NCI-H526 treated with DMSO at 0.1 percent for 48 hours (cell line): Measurements from ENCODE around the gene GMPR2.

Experiments used
- DNase-seq: peaks from one replicate; lab custom pipeline; 2025; lab: John Stamatoyannopoulos, UW

GMPR2 gene

DNA sequence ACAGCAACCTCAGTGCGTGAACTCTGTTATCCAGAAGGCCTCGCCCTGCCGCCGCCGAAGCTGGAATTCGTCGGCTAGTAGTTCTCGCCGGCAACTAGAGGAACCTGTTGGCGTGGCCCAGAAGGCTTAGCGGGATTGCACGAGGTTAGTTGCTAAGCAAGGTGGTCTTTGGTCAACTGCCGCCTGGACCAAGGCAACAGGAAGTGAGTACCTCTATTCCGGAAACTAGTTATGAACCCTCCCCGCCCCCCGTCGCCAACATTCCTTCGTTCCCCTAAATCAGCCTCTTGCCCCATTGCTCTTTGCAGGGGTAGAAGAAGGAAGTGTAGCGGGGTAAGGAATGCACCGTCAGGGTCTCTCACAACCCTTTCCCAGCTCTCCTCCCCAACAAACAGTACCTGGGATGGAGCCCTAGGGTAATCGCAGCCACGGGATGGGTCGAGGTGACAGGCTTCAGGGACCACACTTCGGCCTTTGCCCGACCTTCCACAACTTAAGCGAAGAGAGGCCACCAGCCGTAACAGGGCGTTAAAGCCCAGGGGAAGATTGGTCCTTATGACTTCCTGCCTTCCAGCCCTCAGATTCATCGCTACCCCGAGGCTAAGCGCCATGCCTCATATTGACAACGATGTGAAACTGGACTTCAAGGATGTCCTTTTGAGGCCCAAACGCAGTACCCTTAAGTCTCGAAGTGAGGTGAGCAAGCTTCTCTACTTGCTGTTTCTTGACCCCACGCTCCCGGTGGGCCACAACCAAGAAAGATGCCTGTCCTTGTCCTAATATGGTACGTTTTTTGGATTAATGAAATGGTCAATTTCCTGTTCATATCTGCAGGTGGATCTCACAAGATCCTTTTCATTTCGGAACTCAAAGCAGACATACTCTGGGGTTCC lies at the start of gene GMPR2:
Gene GMPR2 (plus strand): TSS at position 285 of the 893 bp plus-strand sequence. CDS start 325 bp downstream, at position 610.
- DNase-seq: peak; percentile 85

DNA sequence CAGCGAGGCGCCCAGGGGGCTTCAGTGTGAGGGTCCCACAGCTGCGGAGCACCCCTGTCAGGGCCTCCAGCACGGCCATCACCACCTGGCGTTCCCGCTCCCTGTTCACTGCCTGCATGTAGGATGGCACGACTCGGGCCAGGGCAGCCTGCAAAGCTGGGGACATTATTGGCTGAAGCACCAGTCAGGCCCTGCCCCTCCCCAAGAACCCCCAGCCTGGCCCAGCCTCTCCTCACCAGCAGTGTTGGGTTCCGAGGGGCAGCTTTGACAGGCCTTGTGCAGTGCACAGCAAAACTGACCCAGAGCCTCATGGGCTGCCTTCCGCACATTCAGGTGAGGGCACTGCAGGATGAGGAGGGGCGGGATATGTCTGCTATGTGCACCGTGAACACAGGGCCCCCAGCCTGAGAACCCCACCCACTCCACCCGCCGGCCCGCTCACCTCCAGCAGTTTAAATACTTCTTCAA lies 49.7 kb upstream of the GMPR2 start:
- DNase-seq: no peak

- DNase-seq: no peak
Observed at GRCh38 chr14:24184104-24184970, 48.4 kb upstream of the GMPR2 start.

GRCh38 chr14:24185026-24185425 lies 47.7 kb upstream of the GMPR2 start:
- DNase-seq: no peak

DNA sequence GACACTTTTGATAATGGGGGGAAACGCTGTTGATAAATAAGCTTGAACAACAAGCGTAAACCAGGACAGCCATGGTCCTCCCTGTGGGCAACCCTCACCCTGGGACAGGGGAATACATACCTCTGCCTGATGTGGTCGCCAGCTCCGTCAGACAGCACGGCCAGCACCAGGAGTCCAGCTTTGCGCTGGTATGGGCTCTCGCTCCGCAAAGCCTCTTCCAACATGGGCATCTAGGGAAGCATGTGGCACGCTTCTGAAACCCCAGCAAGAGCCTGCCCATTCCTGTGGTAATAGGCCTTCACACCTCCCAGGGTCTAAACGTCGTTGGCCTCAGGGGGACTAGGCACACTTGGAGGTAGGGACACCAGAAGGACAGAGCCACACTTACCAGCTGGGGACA lies 47.0 kb upstream of the GMPR2 start:
- no peak for DNase-seq

DNA sequence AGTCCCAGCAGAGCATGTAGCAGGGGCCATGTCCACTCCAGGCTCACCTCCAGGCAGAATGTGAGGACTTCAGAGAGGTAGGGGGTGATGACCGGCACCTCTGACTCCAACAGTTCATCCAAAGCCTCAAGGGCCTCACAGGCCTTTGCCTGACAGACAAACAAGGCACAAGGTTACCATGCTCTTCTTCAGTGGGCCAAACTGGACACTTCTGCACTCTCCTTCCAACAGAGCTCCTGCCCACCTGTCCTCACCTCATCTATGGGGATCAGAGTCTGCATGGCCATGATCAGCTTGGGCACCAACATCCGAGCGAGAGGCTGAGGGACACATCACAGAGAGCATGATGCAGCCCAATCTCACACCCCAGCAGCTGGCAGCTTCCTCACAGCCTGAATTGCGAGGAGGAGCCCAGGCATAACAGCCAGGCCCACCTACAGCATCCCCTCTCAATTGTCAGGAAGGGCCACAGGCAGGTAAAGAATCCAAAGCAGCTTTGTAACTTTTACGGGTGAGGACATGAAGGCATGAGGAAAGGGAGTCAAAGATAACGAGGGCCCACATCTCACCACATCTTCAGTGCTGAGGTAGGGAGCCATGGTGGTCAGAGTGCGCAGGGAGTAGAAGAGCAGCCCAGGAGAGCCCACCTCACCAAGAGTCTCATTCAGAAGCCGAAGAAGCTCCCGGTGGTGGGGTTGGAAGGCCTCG lies 45.7 kb upstream of the GMPR2 start:
- DNase-seq: no peak

DNA sequence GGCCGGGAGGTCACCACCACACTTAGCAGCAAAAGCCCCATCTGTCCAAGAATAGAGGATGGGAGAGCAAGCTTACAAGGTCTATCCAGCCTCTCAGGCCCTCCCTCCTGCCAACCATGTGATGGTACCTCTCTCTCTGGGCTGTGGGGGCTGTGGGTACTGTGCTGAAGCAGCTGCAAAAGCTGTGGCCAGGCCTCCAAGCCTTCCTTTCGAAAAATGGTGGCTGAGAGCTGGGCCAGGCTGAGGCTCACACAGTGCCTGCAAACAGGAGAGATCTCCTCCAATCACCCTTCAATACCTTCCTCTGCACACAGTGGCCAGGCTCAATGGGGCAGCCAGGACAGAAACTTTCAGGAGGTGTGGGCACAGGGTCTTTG lies 45.2 kb upstream of the GMPR2 start:
- DNase-seq: no peak

DNA sequence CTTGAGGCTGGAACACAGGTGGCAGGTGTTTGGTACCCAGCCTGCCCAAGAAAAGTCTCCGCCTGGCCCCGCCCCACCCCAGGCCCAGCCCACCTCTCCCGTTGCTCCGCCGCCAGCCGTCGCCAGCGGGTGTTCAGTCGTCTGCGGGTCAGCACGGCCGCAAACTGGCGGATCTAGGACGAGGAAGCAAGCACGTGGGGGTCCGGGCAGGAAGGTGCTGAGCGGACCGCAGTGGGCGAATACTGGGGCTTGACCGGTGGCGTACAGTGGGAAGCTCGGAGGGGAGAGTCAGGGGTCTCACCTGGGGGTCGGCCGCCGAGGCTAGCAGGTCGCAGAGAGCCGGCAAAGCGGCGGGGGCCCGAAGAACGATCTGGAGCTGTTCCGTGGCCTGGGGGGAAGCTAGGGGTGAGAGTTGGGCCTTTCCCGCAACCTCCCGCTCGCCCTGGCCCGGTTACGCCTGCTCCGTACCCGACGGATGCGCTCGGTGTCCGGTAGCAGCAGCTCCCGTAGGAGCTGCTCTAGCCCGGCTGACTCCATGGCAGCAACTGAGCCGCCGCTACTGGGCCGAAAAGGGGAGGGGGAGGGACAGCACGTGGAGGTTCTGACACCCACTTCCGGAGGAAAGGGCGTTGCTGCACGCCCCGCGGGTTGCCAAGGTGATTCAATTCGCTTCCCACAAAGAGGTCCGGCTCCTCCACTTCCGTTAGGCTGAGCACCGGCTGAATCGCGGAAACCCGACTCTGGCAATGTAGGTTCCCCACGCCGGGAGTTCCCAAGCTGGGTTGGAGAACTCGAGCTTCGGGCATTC lies 44.3 kb upstream of the GMPR2 start, which contains the start of gene IPO4:
Gene IPO4 (minus strand): TSS at position 566 of the 808 bp plus-strand sequence. CDS start 29 bp downstream, at position 537.
- DNase-seq: peak; percentile 95

DNA sequence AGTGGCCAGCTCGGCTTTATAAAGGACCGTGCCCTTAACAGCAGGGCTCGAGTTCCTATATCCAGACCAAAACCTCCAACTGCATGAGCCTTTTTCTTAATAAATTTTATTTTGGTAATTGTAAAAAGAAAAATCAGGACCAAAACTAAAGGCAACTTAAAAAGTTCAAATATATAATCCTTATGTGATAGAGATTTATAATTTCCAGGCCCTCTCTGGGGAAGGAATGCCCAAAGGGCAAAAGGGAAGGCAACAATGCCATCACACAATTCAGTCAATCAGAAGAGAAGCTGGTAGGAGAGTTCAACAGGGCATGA lies 43.7 kb upstream of the GMPR2 start:
- DNase-seq: no peak

- no peak for DNase-seq
Observed at GRCh38 chr14:24189460-24189859, 43.3 kb upstream of the GMPR2 start.

DNA sequence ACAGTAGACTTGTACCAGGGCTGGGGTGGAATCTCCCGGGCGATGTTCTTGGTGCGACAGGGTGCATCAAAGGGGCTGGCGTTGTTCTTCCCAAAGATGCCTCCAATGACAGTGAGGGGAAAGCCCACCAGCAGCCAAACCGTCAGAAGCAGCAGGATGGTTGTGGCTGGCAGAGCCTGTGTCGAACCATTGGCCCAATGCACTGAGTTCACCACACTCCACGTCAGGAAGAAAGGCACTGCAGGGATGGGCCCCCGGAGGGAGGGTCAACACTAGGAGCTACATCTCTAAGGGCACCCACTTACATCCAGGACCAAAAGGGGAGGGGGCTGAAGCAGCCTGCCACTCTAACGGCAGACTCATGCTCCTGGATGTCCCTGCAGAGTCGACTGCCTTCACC lies 42.3 kb upstream of the GMPR2 start:
- no peak for DNase-seq

DNA sequence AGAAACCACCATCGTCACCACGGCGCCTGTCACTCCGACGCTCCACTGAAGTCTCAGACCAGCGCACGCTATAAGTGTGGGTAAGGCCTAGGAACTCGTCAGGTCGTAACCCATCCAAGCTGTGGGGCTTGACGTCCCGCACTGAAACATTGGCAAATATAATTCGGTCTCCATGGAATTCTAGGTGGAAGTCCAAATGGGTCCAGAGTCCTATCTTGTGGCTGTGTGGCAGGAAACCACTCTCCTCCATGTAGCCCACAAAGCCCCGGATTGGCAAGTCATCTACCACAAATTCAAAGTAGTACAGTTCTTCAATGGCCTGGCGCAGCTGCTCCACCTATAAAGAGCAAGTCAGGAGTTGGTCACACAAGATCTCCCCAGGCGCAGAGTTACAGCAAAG lies 39.8 kb upstream of the GMPR2 start:
- DNase-seq: no peak

- DNase-seq: no peak
Observed at GRCh38 chr14:24194186-24194872, 38.4 kb upstream of the GMPR2 start.

DNA sequence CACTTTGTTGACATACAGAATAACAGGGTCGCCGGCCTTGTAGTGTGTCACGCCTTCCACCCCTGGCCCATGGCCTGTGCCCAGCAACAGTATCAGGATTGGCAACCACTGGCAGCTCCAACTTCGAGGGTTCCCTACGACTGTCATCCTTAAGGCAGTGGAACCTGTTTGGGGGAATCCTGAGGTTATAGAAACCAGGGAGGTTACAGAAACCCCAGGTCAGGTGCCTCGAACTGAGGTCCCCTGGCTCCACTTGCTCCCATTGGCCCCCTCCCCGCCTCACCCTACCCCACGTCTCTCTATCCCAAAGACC lies 37.9 kb upstream of the GMPR2 start:
- no peak for DNase-seq

DNA sequence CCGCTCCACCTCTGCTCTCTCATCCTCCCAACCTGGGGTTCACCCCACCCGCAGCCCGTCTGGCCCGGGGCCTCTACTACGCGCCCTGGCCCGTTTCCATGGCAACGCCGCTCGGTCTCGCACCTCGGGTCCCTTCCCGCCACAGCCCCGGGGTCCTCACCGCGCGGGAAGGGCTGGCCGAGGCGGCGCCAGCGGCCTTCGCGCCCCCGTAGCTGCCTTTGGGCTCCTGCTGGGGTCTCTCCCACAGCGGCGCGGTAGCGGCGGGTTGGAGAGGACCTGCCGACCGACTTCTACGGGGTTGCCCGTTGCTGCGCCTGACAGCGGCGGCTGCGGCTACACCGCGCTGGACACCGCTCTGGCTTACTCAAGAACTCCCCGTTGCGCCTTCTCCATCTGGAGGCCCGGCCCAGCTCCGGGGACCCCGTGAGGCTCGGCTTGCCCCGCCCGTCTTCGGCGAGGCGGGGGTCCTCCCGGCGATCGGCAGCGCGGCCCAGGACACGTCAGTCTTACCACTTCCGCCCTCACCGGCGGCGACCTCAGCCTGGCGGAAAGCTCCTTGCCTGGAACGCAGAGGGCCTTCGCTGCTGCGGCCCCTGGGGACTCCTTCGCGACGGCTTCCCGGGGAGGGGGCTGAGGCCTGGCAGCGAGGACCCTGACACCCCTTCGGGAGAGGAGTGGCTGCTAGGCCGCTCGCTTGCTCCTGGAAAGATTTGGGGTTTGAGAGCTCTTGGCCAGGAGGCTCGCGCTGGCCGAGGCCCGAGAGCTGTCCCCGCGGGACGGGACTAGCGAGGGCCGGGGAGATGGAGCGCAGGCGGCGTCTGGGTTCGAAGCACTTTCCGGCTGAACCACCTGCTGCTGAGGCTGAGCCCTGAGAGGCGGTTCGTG lies 37.3 kb upstream of the GMPR2 start, which contains the start of gene TM9SF1:
Gene TM9SF1 (minus strand): TSS at position 256 of the 885 bp plus-strand sequence. CDS start 422 bp downstream, outside the sequence.
- peak; percentile 73 for DNase-seq

- no peak for DNase-seq
Observed at GRCh38 chr14:24196071-24197055, 36.4 kb upstream of the GMPR2 start.

GRCh38 chr14:24197056-24197450 lies 35.7 kb upstream of the GMPR2 start:
- DNase-seq: no peak

DNA sequence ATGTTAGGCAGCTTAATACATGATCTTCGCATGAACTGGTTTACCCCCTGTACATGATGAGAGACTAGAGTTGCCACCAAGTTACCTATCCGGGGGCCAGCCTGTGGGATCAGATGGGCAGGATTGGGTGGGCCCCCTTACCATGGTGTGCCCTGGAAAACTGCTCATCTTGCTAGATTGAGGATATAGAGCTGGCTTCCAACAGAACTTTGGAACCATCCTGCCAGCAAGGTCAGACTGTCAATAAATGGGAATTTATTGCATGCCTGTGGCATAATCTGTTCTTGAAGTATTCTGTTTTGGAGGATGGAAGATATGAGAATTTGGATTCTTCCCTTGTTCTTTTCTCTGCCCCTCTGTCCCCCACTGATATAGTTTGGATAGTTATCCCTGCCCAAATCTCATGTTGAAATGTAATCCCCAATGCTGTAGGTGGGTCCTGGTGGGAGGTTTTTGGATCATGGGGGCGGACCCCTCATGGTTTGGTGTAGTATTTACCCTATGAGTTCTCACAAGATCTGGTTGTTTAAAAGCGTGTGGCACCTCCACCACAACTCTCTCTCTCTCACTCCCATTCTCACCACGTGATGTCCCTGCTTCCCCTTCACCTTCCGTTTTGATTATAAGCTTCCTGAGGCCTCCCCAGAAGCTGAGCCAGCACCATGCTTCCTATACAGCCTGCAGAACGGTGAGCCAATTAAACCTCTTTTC lies 33.8 kb upstream of the GMPR2 start:
- DNase-seq: no peak
